ENCODE measurements around the gene LIMA1.

DNA sequence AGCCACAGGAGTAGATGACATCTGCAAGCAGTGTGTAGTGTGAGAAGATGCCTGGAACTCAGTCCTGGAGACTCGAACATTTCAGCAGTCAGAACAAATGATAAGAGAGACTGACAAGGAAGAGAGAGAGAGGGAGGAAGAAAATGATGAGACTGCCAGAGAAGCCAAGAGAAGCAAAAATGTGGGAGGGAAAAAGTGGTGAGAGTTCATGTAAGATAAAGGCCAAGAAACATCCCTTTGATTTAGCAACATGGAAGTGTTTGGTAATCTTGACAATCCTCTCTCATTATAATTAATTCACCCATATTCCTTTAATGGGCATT is 42.6 kb downstream of the LIMA1 start:
- TF ChIP-seq CTCF (conservative IDR thresholded peaks at IDR 0.05) (no peak), ZFX (IDR thresholded peaks at IDR 0.05) (no peak)
